ENCODE data around the gene MREG.
A peak's percentile ranks its signal among the peaks of the same experiment; 100 is the strongest.

Gene MREG

GRCh38 chr2:216044883-216045486 is 31.6 kb upstream of the MREG start:
- Histone ChIP-seq H3K4me3 (ENCODE audit: low read depth in 1 of 5, low read length in 5 of 5) (no peak overlapping the region), H3K9ac (ENCODE audit: low read length in 5 of 5) (no peak overlapping the region), H3K36me3 (ENCODE audit: control insufficient read depth in 5 of 5, insufficient read depth in 5 of 5, low read length in 5 of 5) (peaks cover 36 to 68% (median 56%) of the 10 kb centered on the region in 5 donors), H3K4me1 (ENCODE audit: control insufficient read depth in 5 of 5, insufficient read depth in 5 of 5, low read length in 5 of 5) (no peaks in the 10 kb centered on the region), H3K27me3 (ENCODE audit: control insufficient read depth in 5 of 5, insufficient read depth in 4 of 5, low read length in 5 of 5) (no peaks in the 10 kb centered on the region), H3K9me3 (ENCODE audit: control insufficient read depth in 5 of 5, low read length in 5 of 5) (no peaks in the 10 kb centered on the region), H3K27ac (ENCODE audit: low read depth, low read length) (no peak overlapping the region)

GRCh38 chr2:216043949-216044348 is 30.6 kb upstream of the MREG start:
- Histone ChIP-seq H3K9ac (ENCODE audit: low read length in 5 of 5) (no peak overlapping the region), H3K27ac (ENCODE audit: low read depth, low read length) (no peak overlapping the region), H3K27me3 (ENCODE audit: control insufficient read depth in 5 of 5, insufficient read depth in 4 of 5, low read length in 5 of 5) (no peaks in the 10 kb centered on the region), H3K4me1 (ENCODE audit: control insufficient read depth in 5 of 5, insufficient read depth in 5 of 5, low read length in 5 of 5) (no peaks in the 10 kb centered on the region), H3K9me3 (ENCODE audit: control insufficient read depth in 5 of 5, low read length in 5 of 5) (no peaks in the 10 kb centered on the region), H3K36me3 (ENCODE audit: control insufficient read depth in 5 of 5, insufficient read depth in 5 of 5, low read length in 5 of 5) (peaks cover 40 to 72% (median 61%) of the 10 kb centered on the region in 5 donors), H3K4me3 (ENCODE audit: low read depth in 1 of 5, low read length in 5 of 5) (no peak overlapping the region)

- no peaks in the 10 kb centered on the region for H3K4me1 ChIP-seq (ENCODE audit: control insufficient read depth in 5 of 5, insufficient read depth in 5 of 5, low read length in 5 of 5)
- no peaks in the 10 kb centered on the region for H3K27me3 ChIP-seq (ENCODE audit: control insufficient read depth in 5 of 5, insufficient read depth in 4 of 5, low read length in 5 of 5)
- H3K9me3 ChIP-seq (ENCODE audit: control insufficient read depth in 5 of 5, low read length in 5 of 5), result no peaks in the 10 kb centered on the region
- H3K9ac ChIP-seq (ENCODE audit: low read length in 5 of 5), result no peak overlapping the region
- no peak overlapping the region for H3K27ac ChIP-seq (ENCODE audit: low read depth, low read length)
- no peak overlapping the region for H3K4me3 ChIP-seq (ENCODE audit: low read depth in 1 of 5, low read length in 5 of 5)
- peaks cover 43 to 73% (median 65%) of the 10 kb centered on the region in 5 donors for H3K36me3 ChIP-seq (ENCODE audit: control insufficient read depth in 5 of 5, insufficient read depth in 5 of 5, low read length in 5 of 5)
These were observed 28.1 kb upstream of the MREG start for GRCh38 chr2:216041438-216041837.

- no peaks in the 10 kb centered on the region for H3K27me3 ChIP-seq (ENCODE audit: control insufficient read depth in 5 of 5, insufficient read depth in 4 of 5, low read length in 5 of 5)
- peaks cover 36 to 76% (median 67%) of the 10 kb centered on the region in 5 donors for H3K36me3 ChIP-seq (ENCODE audit: control insufficient read depth in 5 of 5, insufficient read depth in 5 of 5, low read length in 5 of 5)
- no peak overlapping the region for H3K9ac ChIP-seq (ENCODE audit: low read length in 5 of 5)
- no peaks in the 10 kb centered on the region for H3K4me1 ChIP-seq (ENCODE audit: control insufficient read depth in 5 of 5, insufficient read depth in 5 of 5, low read length in 5 of 5)
- H3K9me3 ChIP-seq (ENCODE audit: control insufficient read depth in 5 of 5, low read length in 5 of 5), result no peaks in the 10 kb centered on the region
- no peak overlapping the region for H3K4me3 ChIP-seq (ENCODE audit: low read depth in 1 of 5, low read length in 5 of 5)
- no peak overlapping the region for H3K27ac ChIP-seq (ENCODE audit: low read depth, low read length)
These were observed 26.6 kb upstream of the MREG start for GRCh38 chr2:216039918-216040317.

GRCh38 chr2:216034065-216034464 is 20.7 kb upstream of the MREG start:
- H3K36me3 ChIP-seq (ENCODE audit: control insufficient read depth in 5 of 5, insufficient read depth in 5 of 5, low read length in 5 of 5), result peaks cover 25 to 67% (median 52%) of the 10 kb centered on the region in 5 donors
- H3K9me3 ChIP-seq (ENCODE audit: control insufficient read depth in 5 of 5, low read length in 5 of 5), result no peaks in the 10 kb centered on the region
- H3K4me1 ChIP-seq (ENCODE audit: control insufficient read depth in 5 of 5, insufficient read depth in 5 of 5, low read length in 5 of 5), result no peaks in the 10 kb centered on the region
- no peaks in the 10 kb centered on the region for H3K27me3 ChIP-seq (ENCODE audit: control insufficient read depth in 5 of 5, insufficient read depth in 4 of 5, low read length in 5 of 5)
- no peak overlapping the region for H3K4me3 ChIP-seq (ENCODE audit: low read depth in 1 of 5, low read length in 5 of 5)
- no peak overlapping the region for H3K9ac ChIP-seq (ENCODE audit: low read length in 5 of 5)
- no peak overlapping the region for H3K27ac ChIP-seq (ENCODE audit: low read depth, low read length)

- Histone ChIP-seq H3K4me3 (ENCODE audit: low read depth in 1 of 5, low read length in 5 of 5) (no peak overlapping the region), H3K27me3 (ENCODE audit: control insufficient read depth in 5 of 5, insufficient read depth in 4 of 5, low read length in 5 of 5) (no peaks in the 10 kb centered on the region), H3K27ac (ENCODE audit: low read depth, low read length) (no peak overlapping the region), H3K36me3 (ENCODE audit: control insufficient read depth in 5 of 5, insufficient read depth in 5 of 5, low read length in 5 of 5) (peaks cover 24 to 65% (median 51%) of the 10 kb centered on the region in 5 donors), H3K4me1 (ENCODE audit: control insufficient read depth in 5 of 5, insufficient read depth in 5 of 5, low read length in 5 of 5) (no peaks in the 10 kb centered on the region), H3K9ac (ENCODE audit: low read length in 5 of 5) (no peak overlapping the region), H3K9me3 (ENCODE audit: control insufficient read depth in 5 of 5, low read length in 5 of 5) (no peaks in the 10 kb centered on the region)
These were observed 20.1 kb upstream of the MREG start for GRCh38 chr2:216033403-216033802.

GRCh38 chr2:216031960-216032689 is 18.8 kb upstream of the MREG start:
- H3K4me3 ChIP-seq (ENCODE audit: low read depth in 1 of 5, low read length in 5 of 5), result no peak overlapping the region
- no peaks in the 10 kb centered on the region for H3K4me1 ChIP-seq (ENCODE audit: control insufficient read depth in 5 of 5, insufficient read depth in 5 of 5, low read length in 5 of 5)
- no peak overlapping the region for H3K9ac ChIP-seq (ENCODE audit: low read length in 5 of 5)
- H3K36me3 ChIP-seq (ENCODE audit: control insufficient read depth in 5 of 5, insufficient read depth in 5 of 5, low read length in 5 of 5), result peaks cover 21 to 57% (median 45%) of the 10 kb centered on the region in 5 donors
- peak overlapping the region; percentile 54 for H3K27ac ChIP-seq (ENCODE audit: low read depth, low read length)
- H3K27me3 ChIP-seq (ENCODE audit: control insufficient read depth in 5 of 5, insufficient read depth in 4 of 5, low read length in 5 of 5), result no peaks in the 10 kb centered on the region
- H3K9me3 ChIP-seq (ENCODE audit: control insufficient read depth in 5 of 5, low read length in 5 of 5), result no peaks in the 10 kb centered on the region

- no peak overlapping the region for H3K4me3 ChIP-seq (ENCODE audit: low read depth in 1 of 5, low read length in 5 of 5)
- H3K36me3 ChIP-seq (ENCODE audit: control insufficient read depth in 5 of 5, insufficient read depth in 5 of 5, low read length in 5 of 5), result peaks cover 15 to 39% (median 30%) of the 10 kb centered on the region in 5 donors
- H3K9me3 ChIP-seq (ENCODE audit: control insufficient read depth in 5 of 5, low read length in 5 of 5), result no peaks in the 10 kb centered on the region
- H3K4me1 ChIP-seq (ENCODE audit: control insufficient read depth in 5 of 5, insufficient read depth in 5 of 5, low read length in 5 of 5), result peaks cover 0 to 5% (median 0%) of the 10 kb centered on the region in 5 donors
- no peak overlapping the region for H3K9ac ChIP-seq (ENCODE audit: low read length in 5 of 5)
- no peaks in the 10 kb centered on the region for H3K27me3 ChIP-seq (ENCODE audit: control insufficient read depth in 5 of 5, insufficient read depth in 4 of 5, low read length in 5 of 5)
- H3K27ac ChIP-seq (ENCODE audit: low read depth, low read length), result no peak overlapping the region
These were observed 16.9 kb upstream of the MREG start for GRCh38 chr2:216030216-216030615.

- peaks cover 8 to 33% (median 23%) of the 10 kb centered on the region in 5 donors for H3K36me3 ChIP-seq (ENCODE audit: control insufficient read depth in 5 of 5, insufficient read depth in 5 of 5, low read length in 5 of 5)
- peaks cover 0 to 5% (median 0%) of the 10 kb centered on the region in 5 donors for H3K4me1 ChIP-seq (ENCODE audit: control insufficient read depth in 5 of 5, insufficient read depth in 5 of 5, low read length in 5 of 5)
- no peak overlapping the region for H3K9ac ChIP-seq (ENCODE audit: low read length in 5 of 5)
- H3K27ac ChIP-seq (ENCODE audit: low read depth, low read length), result no peak overlapping the region
- H3K4me3 ChIP-seq (ENCODE audit: low read depth in 1 of 5, low read length in 5 of 5), result no peak overlapping the region
- no peaks in the 10 kb centered on the region for H3K9me3 ChIP-seq (ENCODE audit: control insufficient read depth in 5 of 5, low read length in 5 of 5)
- H3K27me3 ChIP-seq (ENCODE audit: control insufficient read depth in 5 of 5, insufficient read depth in 4 of 5, low read length in 5 of 5), result no peaks in the 10 kb centered on the region
These were observed 16.2 kb upstream of the MREG start for GRCh38 chr2:216029416-216030129.

- no peak overlapping the region for H3K4me3 ChIP-seq (ENCODE audit: low read depth in 1 of 5, low read length in 5 of 5)
- H3K36me3 ChIP-seq (ENCODE audit: control insufficient read depth in 5 of 5, insufficient read depth in 5 of 5, low read length in 5 of 5), result peaks cover 7 to 22% (median 9%) of the 10 kb centered on the region in 5 donors
- no peak overlapping the region for H3K9ac ChIP-seq (ENCODE audit: low read length in 5 of 5)
- H3K9me3 ChIP-seq (ENCODE audit: control insufficient read depth in 5 of 5, low read length in 5 of 5), result no peaks in the 10 kb centered on the region
- peak overlapping the region; percentile 16 for H3K27ac ChIP-seq (ENCODE audit: low read depth, low read length)
- H3K27me3 ChIP-seq (ENCODE audit: control insufficient read depth in 5 of 5, insufficient read depth in 4 of 5, low read length in 5 of 5), result no peaks in the 10 kb centered on the region
- peaks cover 0 to 5% (median 0%) of the 10 kb centered on the region in 5 donors for H3K4me1 ChIP-seq (ENCODE audit: control insufficient read depth in 5 of 5, insufficient read depth in 5 of 5, low read length in 5 of 5)
These were observed 11.5 kb upstream of the MREG start for GRCh38 chr2:216024779-216025336.

Data from subcutaneous abdominal adipose tissue (tissue), 5 donors.